Kidney (tissue), 14 donors: ENCODE results near the gene TMBIM1. TPM values are rescaled to one million over a fixed set of nuclear protein-coding genes. Genes with fewer than 3 reads are reported as not detected.
A peak's percentile ranks its signal among the peaks of the same experiment; 100 is the strongest.
"Not testable (repeated sequence)": the region's sequence is repeated elsewhere in the genome, so short reads cannot be mapped to it uniquely, and the experiment has no call there.

ENCODE experiments used
- DNase-seq, 5 donors: peaks; one replicate each; pipeline ENCODE4 v3.0.0-alpha.2; 2013 to 2020
- FAIRE-seq: peaks from 2 replicates; lab custom pipeline; 2012; peaks lifted over from hg19 to GRCh38; lab: Jason Lieb, UNC
- H3K27ac ChIP-seq, 2 donors: one replicate each; pipeline ENCODE4 v1.7.0; 2013; ENCODE audit warnings: low read depth in 2 of 2, low read length in 2 of 2, inconsistent platforms in 1 of 2
- H3K27me3 ChIP-seq: one replicate; pipeline ENCODE4 v1.7.1; 2013; ENCODE audit warnings: low read length, inconsistent platforms; ENCODE audit not compliant: control insufficient read depth, insufficient read depth
- H3K36me3 ChIP-seq, 3 donors: one replicate each; pipeline versions ENCODE4 v1.7.0 to v1.7.1; 2013; ENCODE audit warnings: low read length in 3 of 3, control low read depth in 1 of 3, inconsistent platforms in 1 of 3; ENCODE audit not compliant: insufficient read depth in 3 of 3, control insufficient read depth in 2 of 3
- H3K4me1 ChIP-seq, 3 donors: one replicate each; pipeline versions ENCODE4 v1.7.0 to v1.7.1; 2013; ENCODE audit warnings: low read length in 3 of 3, inconsistent platforms in 1 of 3, low read depth in 1 of 3; ENCODE audit not compliant: control insufficient read depth in 2 of 3, insufficient read depth in 2 of 3
- H3K4me3 ChIP-seq, 3 donors: one replicate each; pipeline versions ENCODE4 v1.7.0 to v1.8.1; 2013; ENCODE audit warnings: low read length in 3 of 3, control low read depth in 1 of 3, inconsistent platforms in 1 of 3
- H3K9ac ChIP-seq, 3 donors: one replicate each; pipeline versions ENCODE4 v1.7.0 to v1.7.1; 2013; ENCODE audit warnings: low read length in 3 of 3, control low read depth in 1 of 3, inconsistent platforms in 1 of 3
- H3K9me3 ChIP-seq, 3 donors: one replicate each; pipeline versions ENCODE4 v1.7.0 to v1.7.1; 2013; ENCODE audit warnings: low read length in 3 of 3, control low read depth in 1 of 3, inconsistent platforms in 1 of 3; ENCODE audit not compliant: control insufficient read depth in 2 of 3, insufficient read depth in 1 of 3
- intact Hi-C: fragments of 100-400 bp; cut with DNase I; formaldehyde crosslinking; loops from one replicate; pipeline ENCODE4 v1.11.1; 2022
- polyA plus RNA-seq: library from polyadenylated mRNA; stranded (reverse); fragments of 350-450 nt; fragmentation: Illumina TruSeq; extraction: RNeasy Lipid Tissue Mini Kit (QIAGEN cat#74804); gene quantifications from one replicate; pipeline ENCODE4 v1.2.3, GENCODE V29; 2014; ENCODE audit warnings: low read depth, low replicate concordance; ENCODE audit not compliant: insufficient read depth
- total RNA-seq: library from RNA; stranded (reverse); fragmentation: NEBNext Ultra II Directional; extraction: Animal tissue kit (Norgen Biotek cat#: 25700); gene quantifications from one replicate; pipeline ENCODE4 v1.2.1, GENCODE V29; 2021
- TF ChIP-seq, protein P1 (sequence below): IDR thresholded peaks from 3 replicates; pipeline ENCODE4 v1.5.1; 2012; ENCODE audit warnings: mild to moderate bottlenecking, moderate library complexity, borderline replicate concordance; ENCODE audit not compliant: insufficient read depth; ENCODE audit errors: extremely low read depth
- donor health status: control.
- donor health status: control.
- donor health status: control.
- donor health status: control.
- donor health status: control.
- donor health status: DM: yes; HTN: yes; CAD: no.
- donor health status: Normal renal cell carcinoma (clear cell type).

The TMBIM1 gene
- total and polyA plus RNA-seq, 2 donors from 2014 or later, result 130 to 217 TPM

GRCh38 chr2:218317835-218318234 lies 25.5 kb upstream of the TMBIM1 start:
- Histone ChIP-seq H3K4me1 (peaks cover 0 to 12% (median 9%) of the 10 kb centered on the region in 3 donors), H3K27ac (no peak overlapping the region), H3K27me3 (no peaks in the 10 kb centered on the region), H3K36me3 (no peaks in the 10 kb centered on the region), H3K4me3 (no peak overlapping the region), H3K9ac (no peak overlapping the region), H3K9me3 (no peaks in the 10 kb centered on the region)
- FAIRE-seq (no peak), DNase-seq (no peak)
- TF ChIP-seq, protein P1, sequence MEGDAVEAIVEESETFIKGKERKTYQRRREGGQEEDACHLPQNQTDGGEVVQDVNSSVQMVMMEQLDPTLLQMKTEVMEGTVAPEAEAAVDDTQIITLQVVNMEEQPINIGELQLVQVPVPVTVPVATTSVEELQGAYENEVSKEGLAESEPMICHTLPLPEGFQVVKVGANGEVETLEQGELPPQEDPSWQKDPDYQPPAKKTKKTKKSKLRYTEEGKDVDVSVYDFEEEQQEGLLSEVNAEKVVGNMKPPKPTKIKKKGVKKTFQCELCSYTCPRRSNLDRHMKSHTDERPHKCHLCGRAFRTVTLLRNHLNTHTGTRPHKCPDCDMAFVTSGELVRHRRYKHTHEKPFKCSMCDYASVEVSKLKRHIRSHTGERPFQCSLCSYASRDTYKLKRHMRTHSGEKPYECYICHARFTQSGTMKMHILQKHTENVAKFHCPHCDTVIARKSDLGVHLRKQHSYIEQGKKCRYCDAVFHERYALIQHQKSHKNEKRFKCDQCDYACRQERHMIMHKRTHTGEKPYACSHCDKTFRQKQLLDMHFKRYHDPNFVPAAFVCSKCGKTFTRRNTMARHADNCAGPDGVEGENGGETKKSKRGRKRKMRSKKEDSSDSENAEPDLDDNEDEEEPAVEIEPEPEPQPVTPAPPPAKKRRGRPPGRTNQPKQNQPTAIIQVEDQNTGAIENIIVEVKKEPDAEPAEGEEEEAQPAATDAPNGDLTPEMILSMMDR, result no peak
- intact Hi-C loops, result no loop called here

DNA sequence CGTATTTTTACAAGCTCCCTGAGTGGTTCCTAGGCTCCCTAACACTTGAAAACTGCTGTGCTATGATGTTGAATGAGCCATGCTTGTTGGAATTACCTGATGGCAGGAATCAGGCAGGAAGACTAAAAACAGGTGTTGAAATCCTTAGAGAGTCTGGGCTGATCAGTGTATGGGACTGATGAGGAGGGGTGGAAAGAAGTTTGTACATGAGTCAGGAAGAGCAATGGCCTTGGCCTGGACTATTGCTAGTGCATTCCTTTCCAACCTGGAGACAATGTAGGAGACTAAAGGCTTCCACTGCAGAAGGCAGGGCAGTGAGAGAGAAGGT lies 25.0 kb upstream of the TMBIM1 start:
- DNase-seq (no peak), FAIRE-seq (no peak)
- H3K9ac ChIP-seq, result no peak overlapping the region
- intact Hi-C loops, result no loop called here
- H3K27me3 ChIP-seq, result no peaks in the 10 kb centered on the region
- H3K9me3 ChIP-seq, result no peaks in the 10 kb centered on the region
- H3K4me3 ChIP-seq, result no peak overlapping the region
- H3K27ac ChIP-seq, result no peak overlapping the region
- H3K36me3 ChIP-seq, result no peaks in the 10 kb centered on the region
- TF ChIP-seq, protein P1, result no peak
- peaks cover under 1 to 8% (median 5%) of the 10 kb centered on the region in 3 donors for H3K4me1 ChIP-seq

DNA sequence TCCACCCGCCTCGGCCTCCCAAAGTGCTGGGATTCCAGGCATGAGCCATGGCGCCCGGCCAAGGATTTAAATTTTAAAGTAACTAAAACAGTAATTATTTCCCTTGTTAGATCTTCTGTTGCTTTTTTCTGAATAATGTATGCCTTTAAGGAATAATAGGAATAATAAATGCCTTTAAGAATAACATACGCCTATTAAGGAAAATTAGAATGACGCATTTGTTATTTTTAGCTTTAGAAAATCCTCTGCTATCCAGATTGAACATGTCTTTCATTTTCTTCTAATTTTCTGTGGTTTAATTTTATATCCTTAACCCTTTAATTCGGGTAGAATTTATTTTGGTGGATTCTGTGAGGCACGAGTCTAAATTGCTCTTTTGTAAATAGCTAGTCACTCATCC lies 23.1 kb upstream of the TMBIM1 start:
- no peaks in the 10 kb centered on the region for H3K36me3 ChIP-seq
- H3K4me1 ChIP-seq, result peaks cover 4 to 6% (median 5%) of the 10 kb centered on the region in 3 donors
- DNase-seq, result peak in 1 of 5 donors; percentile 79
- TF ChIP-seq, protein P1, result no peak
- no peak overlapping the region for H3K9ac ChIP-seq
- no peaks in the 10 kb centered on the region for H3K9me3 ChIP-seq
- H3K27ac ChIP-seq, result no peak overlapping the region
- no peak for FAIRE-seq
- intact Hi-C loops, result no loop called here
- H3K4me3 ChIP-seq, result no peak overlapping the region
- H3K27me3 ChIP-seq, result no peaks in the 10 kb centered on the region

GRCh38 chr2:218314764-218315163 lies 22.5 kb upstream of the TMBIM1 start:
- FAIRE-seq, H3K27me3 ChIP-seq, H3K9me3 ChIP-seq, H3K4me1 ChIP-seq, DNase-seq, H3K27ac ChIP-seq, intact Hi-C loops, H3K9ac ChIP-seq, H3K4me3 ChIP-seq, H3K36me3 ChIP-seq: not testable (repeated sequence)
